HCT116 (cell line): Measurements from ENCODE around the gene ADGRD1. TPM values are rescaled to one million over a fixed set of nuclear protein-coding genes. Genes with fewer than 3 reads are reported as not detected.

Experiments
- ATAC-seq: fragments of 200-7000 bp; cut with Tn5 transposase; 2 replicates; pipeline ENCODE4 v1.9.1; 2020; ENCODE audit warnings: mild to moderate bottlenecking, moderate library complexity
- BruUV-seq: library from RNA; stranded (reverse); fragments of 400-500 nt; replicated peaks from 2 replicates; lab custom pipeline; 2021; lab: Mats Ljungman, UMichigan
- CTCF ChIA-PET: fragments of 300-600 bp; sonication (Branson Sonifier 250); formaldehyde crosslinking; loops from one replicate; lab custom pipeline; 2021; ENCODE audit warnings: antibody characterized with exemption; lab: Charles Lee
- POLR2A ChIA-PET: fragments of 300-600, 350-600 bp; sonication (Branson Sonifier 250); formaldehyde crosslinking; loops from one replicate; lab custom pipeline; 2021; ENCODE audit warnings: antibody characterized with exemption; lab: Charles Lee
- RAD21 ChIA-PET, 2 experiments: fragments of 300-600 bp; sonication (Branson Sonifier 250); formaldehyde crosslinking; loops; one replicate each; lab custom pipeline; 2023; ENCODE audit warnings: low total read pairs in 2 of 2; ENCODE audit not compliant: uncharacterized antibody in 2 of 2, unreplicated experiment in 2 of 2, low non-redundant PET in 1 of 2; lab: Charles Lee
- DNase-seq: peaks from one replicate; pipeline ENCODE4 v3.0.0-alpha.2; 2010; ENCODE audit warnings: low read depth, low spot score
- H2AFZ ChIP-seq: fragments of 200-600 bp; shearing (Covaris generic), sonication (generic); 2 replicates; pipeline ENCODE4 v1.6.1; 2017; ENCODE audit warnings: low read depth, mixed run types, mixed read lengths, antibody characterized with exemption, low read length; ENCODE audit not compliant: poor library complexity, severe bottlenecking
- H3K27ac ChIP-seq: 2 replicates; pipeline ENCODE4 v1.5.1; 2012; ENCODE audit warnings: low read depth, low read length
- H3K27me3 ChIP-seq: fragments of 200-600 bp; sonication (generic); 2 replicates; pipeline ENCODE4 v1.6.1; 2016; ENCODE audit warnings: mixed run types, low read length, mixed read lengths; ENCODE audit not compliant: insufficient read depth
- H3K36me3 ChIP-seq, 2 experiments: fragments of 200-500 bp in 1 of 2; fragments of 200-600 bp in 1 of 2; sonication (Bioruptor generic) in 1 of 2; sonication (generic) in 1 of 2; 2 replicates each; pipeline versions ENCODE4 v1.5.1 to v1.6.1; 2014 to 2016; ENCODE audit warnings: low read length in 2 of 2, inconsistent platforms in 1 of 2, mixed read lengths in 1 of 2, mixed run types in 1 of 2; ENCODE audit not compliant: insufficient read depth in 2 of 2, control insufficient read depth in 1 of 2
- H3K4me1 ChIP-seq, 2 experiments: fragments of 200-600 bp in 1 of 2; sonication (generic) in 1 of 2; 2 replicates each; pipeline versions ENCODE4 v1.5.1 to v1.6.1; 2012 to 2017; ENCODE audit warnings: low read length in 2 of 2, inconsistent platforms in 1 of 2, mild to moderate bottlenecking in 1 of 2, mixed read lengths in 1 of 2, mixed run types in 1 of 2, moderate library complexity in 1 of 2; ENCODE audit not compliant: insufficient read depth in 2 of 2, control insufficient read depth in 1 of 2
- H3K4me2 ChIP-seq: fragments of 200-600 bp; sonication (generic); 2 replicates; pipeline ENCODE4 v1.6.1; 2017; ENCODE audit warnings: mixed run types, low read length, mixed read lengths
- H3K4me3 ChIP-seq, 2 experiments: fragments of 200-600 bp in 1 of 2; sonication (generic) in 1 of 2; replicated peaks in 1 of 2; 2 replicates each; pipeline ENCODE4 v1.5.1; 2011 to 2016; ENCODE audit warnings: low read length in 2 of 2, control low read depth in 1 of 2, low read depth in 1 of 2, mild to moderate bottlenecking in 1 of 2, mixed read lengths in 1 of 2, mixed run types in 1 of 2
- H3K79me2 ChIP-seq: fragments of 200-600 bp; sonication (generic); 2 replicates; pipeline ENCODE4 v1.6.1; 2017; ENCODE audit warnings: mild to moderate bottlenecking, mixed run types, low read length, moderate library complexity, mixed read lengths; ENCODE audit not compliant: insufficient read depth
- H3K9ac ChIP-seq: fragments of 200-600 bp; sonication (generic); 2 replicates; pipeline ENCODE4 v1.6.1; 2016; ENCODE audit warnings: low read length, mixed read lengths
- H3K9me2 ChIP-seq: fragments of 200-600 bp; sonication (generic), shearing (Covaris generic); 2 replicates; pipeline ENCODE4 v1.6.1; 2017; ENCODE audit warnings: mixed run types, mild to moderate bottlenecking, moderate library complexity; ENCODE audit not compliant: insufficient read depth
- H3K9me3 ChIP-seq, 2 experiments: fragments of 200-500 bp in 1 of 2; fragments of 200-600 bp in 1 of 2; sonication (Bioruptor generic) in 1 of 2; sonication (generic) in 1 of 2; 2 replicates each; pipeline ENCODE4 v1.6.1; 2014 to 2017; ENCODE audit warnings: low read length in 2 of 2, mixed read lengths in 2 of 2, inconsistent platforms in 1 of 2, low read depth in 1 of 2, mild to moderate bottlenecking in 1 of 2, mixed run types in 1 of 2, moderate library complexity in 1 of 2; ENCODE audit not compliant: control insufficient read depth in 1 of 2, insufficient read depth in 1 of 2
- H4K20me1 ChIP-seq: fragments of 200-600 bp; sonication (generic), shearing (Covaris generic); 2 replicates; pipeline ENCODE4 v1.6.1; 2017; ENCODE audit warnings: mixed run types, mild to moderate bottlenecking, moderate library complexity; ENCODE audit not compliant: insufficient read depth
- ATF3 ChIP-seq: IDR thresholded peaks from 2 replicates; pipeline ENCODE4 v1.6.1; 2012
- CBX3 ChIP-seq: IDR thresholded peaks from 2 replicates; pipeline ENCODE4 v1.6.1; 2012; ENCODE audit warnings: low read depth
- CEBPB ChIP-seq: IDR thresholded peaks from 2 replicates; pipeline ENCODE4 v1.6.1; 2012; ENCODE audit warnings: low read depth
- CTCF ChIP-seq, 3 experiments: fragments of 200-600 bp in 1 of 3; sonication (generic) in 1 of 3; IDR thresholded peaks in 2 of 3; conservative IDR thresholded peaks in 1 of 3; 2 replicates each; pipeline ENCODE4 v1.5.1; 2012 to 2017; ENCODE audit warnings: low read depth in 2 of 3, low read length in 2 of 3, antibody characterized with exemption in 1 of 3, borderline replicate concordance in 1 of 3, control low read depth in 1 of 3, mild to moderate bottlenecking in 1 of 3, mixed read lengths in 1 of 3, mixed run types in 1 of 3, moderate library complexity in 1 of 3; ENCODE audit not compliant: insufficient read depth in 1 of 3
- EGR1 ChIP-seq: IDR thresholded peaks from 2 replicates; pipeline ENCODE4 v1.6.1; 2012; ENCODE audit warnings: low read depth
- ELF1 ChIP-seq: IDR thresholded peaks from 2 replicates; pipeline ENCODE4 v1.6.1; 2012; ENCODE audit warnings: low read depth, borderline replicate concordance
- EZH2 ChIP-seq: fragments of 200-600 bp; sonication (generic); IDR thresholded peaks from 2 replicates; pipeline ENCODE4 v1.6.1; 2017; ENCODE audit warnings: antibody characterized with exemption, mixed run types
- EZH2phosphoT487 ChIP-seq: fragments of 200-600 bp; IDR thresholded peaks from 2 replicates; pipeline ENCODE4 v1.6.1; 2018; ENCODE audit warnings: antibody characterized with exemption, borderline replicate concordance
- FOSL1 ChIP-seq: IDR thresholded peaks from 2 replicates; pipeline ENCODE4 v1.6.1; 2012; ENCODE audit warnings: low read depth
- JUND ChIP-seq: IDR thresholded peaks from 2 replicates; pipeline ENCODE4 v1.6.1; 2012
- POLR2A ChIP-seq: IDR thresholded peaks from 2 replicates; pipeline ENCODE4 v1.7.0; 2011; ENCODE audit warnings: borderline replicate concordance; ENCODE audit not compliant: insufficient read depth, insufficient read length; ENCODE audit errors: extremely low read depth
- POLR2AphosphoS5 ChIP-seq: IDR thresholded peaks from 2 replicates; pipeline ENCODE4 v1.6.1; 2011; ENCODE audit warnings: mild to moderate bottlenecking, low read depth, low read length, moderate library complexity
- RAD21 ChIP-seq: IDR thresholded peaks from 2 replicates; pipeline ENCODE4 v1.6.1; 2012; ENCODE audit warnings: low read depth, mild to moderate bottlenecking
- REST ChIP-seq: IDR thresholded peaks from 2 replicates; pipeline ENCODE4 v1.6.1; 2012; ENCODE audit warnings: low read depth
- SIN3A ChIP-seq: IDR thresholded peaks from 2 replicates; pipeline ENCODE4 v1.6.1; 2012; ENCODE audit warnings: low read depth
- SP1 ChIP-seq: IDR thresholded peaks from 2 replicates; pipeline ENCODE4 v1.6.1; 2012; ENCODE audit warnings: low read depth
- SRF ChIP-seq: IDR thresholded peaks from 2 replicates; pipeline ENCODE4 v1.6.1; 2012; ENCODE audit warnings: low read depth
- TCF7L2 ChIP-seq: IDR thresholded peaks from 2 replicates; pipeline ENCODE4 v1.7.0; 2011; ENCODE audit warnings: borderline replicate concordance, inconsistent platforms; ENCODE audit not compliant: insufficient read depth, insufficient read length; ENCODE audit errors: extremely low read depth
- YY1 ChIP-seq: IDR thresholded peaks from 2 replicates; pipeline ENCODE4 v1.6.1; 2011; ENCODE audit warnings: low read length, low read depth, moderate library complexity, mild to moderate bottlenecking; ENCODE audit not compliant: insufficient replicate concordance; ENCODE audit errors: extremely low read depth
- intact Hi-C: fragments of 100-400 bp; cut with micrococcal nuclease; formaldehyde crosslinking; loops from 2 replicates; pipeline ENCODE4 v1.10.0; 2022
- total RNA-seq: library from RNA; stranded (reverse); gene quantifications from one replicate; pipeline ENCODE4 v1.2.1, GENCODE V29; 2021; ENCODE audit not compliant: unreplicated experiment
- TF ChIP-seq, protein P1 (sequence below): IDR thresholded peaks from 2 replicates; pipeline ENCODE4 v1.6.1; 2012

The ADGRD1 gene
- total RNA-seq, 1 experiment from 2014 or later: 0.44 TPM

DNA sequence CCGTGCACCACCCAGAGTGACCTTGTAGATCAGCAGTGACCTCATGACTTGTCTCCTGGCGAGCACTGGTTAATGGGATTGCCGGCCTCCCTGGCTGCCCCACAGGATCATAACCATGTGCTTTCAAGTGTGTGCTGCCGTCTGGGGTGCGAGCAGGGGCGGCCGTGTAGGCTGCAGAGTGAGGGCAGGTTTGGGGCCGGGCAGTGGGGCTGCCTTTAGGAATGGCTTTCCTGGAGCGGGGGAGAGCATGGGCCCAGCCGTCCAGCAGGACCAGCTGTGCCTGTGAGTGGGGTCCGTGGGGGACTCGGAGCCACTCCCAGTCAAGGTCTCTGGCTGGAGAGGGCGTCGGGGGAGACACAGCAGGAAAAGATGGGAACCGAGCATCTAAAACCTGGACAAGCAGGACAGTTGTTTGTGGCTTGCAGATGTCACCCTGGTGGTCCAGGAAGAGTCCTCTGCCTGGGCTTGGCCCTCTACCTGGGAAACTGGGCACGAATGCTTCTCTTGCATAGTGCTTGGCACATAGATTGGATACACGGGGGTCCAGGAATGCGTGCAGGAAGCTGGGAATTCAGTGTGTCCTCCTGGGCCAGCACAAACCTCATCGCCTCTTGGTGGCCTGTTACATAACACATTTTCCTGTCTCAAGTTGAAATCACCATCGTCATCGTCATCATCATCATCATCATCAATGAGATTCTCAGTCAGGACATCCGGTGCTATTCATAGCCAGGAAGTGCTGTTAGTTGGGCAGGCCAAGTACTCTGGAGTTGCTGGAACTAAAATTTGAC, 96.0 kb downstream of the ADGRD1 start:
- Histone ChIP-seq H3K9ac (no peak overlapping the region), H3K9me3 (no peaks in the 10 kb centered on the region), H3K4me3 (no peak overlapping the region), H4K20me1 (no peaks in the 10 kb centered on the region), H3K79me2 (no peaks in the 10 kb centered on the region), H2AFZ (no peak overlapping the region), H3K27ac (no peak overlapping the region), H3K27me3 (peaks cover 8% of the 10 kb centered on the region), H3K36me3 (no peaks in the 10 kb centered on the region), H3K4me1 (no peaks in the 10 kb centered on the region), H3K9me2 (no peaks in the 10 kb centered on the region), H3K4me2 (no peak overlapping the region)
- ChIA-PET CTCF (no interaction called here), RAD21 (no interaction called here), POLR2A (no interaction called here)
- intact Hi-C loops: no loop called here
- DNase-seq: no peak
- ATAC-seq: no peak
- BruUV-seq: no TSS peak
- no peak for TF ChIP-seq EZH2phosphoT487
- TF ChIP-seq CBX3: no peak
- no peak for TF ChIP-seq POLR2AphosphoS5
- no peak for TF ChIP-seq REST
- no peak for TF ChIP-seq EGR1
- TF ChIP-seq POLR2A: no peak
- no peak for TF ChIP-seq SP1
- TF ChIP-seq YY1: no peak
- TF ChIP-seq ELF1: no peak
- TF ChIP-seq SIN3A: no peak
- TF ChIP-seq CTCF (IDR thresholded peaks at IDR 0.05 in 2 of 3, conservative IDR thresholded peaks at IDR 0.05 in 1 of 3; ENCODE audit: borderline replicate concordance in 1 of 3, insufficient read depth in 1 of 3, low read depth in 2 of 3, low read length in 2 of 3): no peak
- no peak for TF ChIP-seq RAD21
- TF ChIP-seq ATF3: no peak
- TF ChIP-seq EZH2: no peak
- TF ChIP-seq, protein P1, sequence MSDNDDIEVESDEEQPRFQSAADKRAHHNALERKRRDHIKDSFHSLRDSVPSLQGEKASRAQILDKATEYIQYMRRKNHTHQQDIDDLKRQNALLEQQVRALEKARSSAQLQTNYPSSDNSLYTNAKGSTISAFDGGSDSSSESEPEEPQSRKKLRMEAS: no peak
- no peak for TF ChIP-seq JUND
- TF ChIP-seq FOSL1: no peak
- TF ChIP-seq CEBPB: no peak
- no peak for TF ChIP-seq TCF7L2
- no peak for TF ChIP-seq SRF
